Gastroesophageal sphincter (tissue), 4 donors: Measurements from ENCODE around the gene EFCAB14. TPM values are rescaled to one million over a fixed set of nuclear protein-coding genes. Genes with fewer than 3 reads are reported as not detected.
"Not testable (repeated sequence)": the region's sequence is repeated elsewhere in the genome, so short reads cannot be mapped to it uniquely, and the experiment has no call there.

Experiments
- ATAC-seq: fragments of 150-250 bp; one replicate; pipeline ENCODE4 v1.9.1; 2016; ENCODE audit warnings: mild to moderate bottlenecking, moderate library complexity
- H3K27ac ChIP-seq, 4 donors: fragments of 200-600 bp; sonication (generic) in 3 of 4; 1 replicate in 3 of 4; 2 replicates in 1 of 4; pipeline ENCODE4 v1.5.1; 2016 to 2019
- H3K27me3 ChIP-seq: fragments of 200-600 bp; sonication (generic); one replicate; pipeline ENCODE4 v1.5.1; 2019
- H3K36me3 ChIP-seq, 2 donors: fragments of 200-600 bp; sonication (generic); one replicate each; pipeline ENCODE4 v1.5.1; 2019; ENCODE audit warnings: control low read depth in 1 of 2
- H3K4me1 ChIP-seq, 3 donors: fragments of 200-600 bp; sonication (generic); 1 replicate in 2 of 3; 2 replicates in 1 of 3; pipeline ENCODE4 v1.5.1; 2016 to 2019; ENCODE audit warnings: control low read depth in 2 of 3
- H3K4me3 ChIP-seq, 2 donors: fragments of 200-600 bp; sonication (generic); one replicate each; pipeline ENCODE4 v1.5.1; 2019; ENCODE audit warnings: mild to moderate bottlenecking in 1 of 2, moderate library complexity in 1 of 2
- H3K9me3 ChIP-seq, 3 donors: fragments of 200-600 bp; sonication (generic); one replicate each; pipeline ENCODE4 v1.5.1; 2017 to 2019; ENCODE audit warnings: control low read depth in 2 of 3
- EP300 ChIP-seq: sonication (generic); formaldehyde crosslinking; IDR thresholded peaks from one replicate; pipeline ENCODE4 v1.6.1; 2017; ENCODE audit warnings: antibody characterized with exemption, mild to moderate bottlenecking
- POLR2A ChIP-seq, 2 donors: fragments of 450-650 bp; IDR thresholded peaks; one replicate each; pipeline ENCODE4 v1.6.1; 2017; ENCODE audit warnings: antibody characterized with exemption in 2 of 2, mild to moderate bottlenecking in 2 of 2, moderate library complexity in 1 of 2
- POLR2AphosphoS5 ChIP-seq: sonication (generic); formaldehyde crosslinking; IDR thresholded peaks from one replicate; pipeline ENCODE4 v1.6.1; 2017; ENCODE audit warnings: antibody characterized with exemption
- WGBS, 2 donors: methylation state at CpG; one replicate each; pipeline ENCODE4 v1.1.5; 2018; ENCODE audit warnings: low coverage in 1 of 2; 5-methylcytosine and 5-hydroxymethylcytosine counted together
- total RNA-seq, 4 donors: library from RNA; depleted of rRNA; stranded (reverse); fragments of >200 nt; gene quantifications; one replicate each; pipeline ENCODE4 v1.1.0, GENCODE V29; 2016
- TF ChIP-seq, protein P1 (sequence below), 4 experiments: fragments of 200-600 bp in 2 of 4; fragments of 450-650 bp in 2 of 4; sonication (generic) in 1 of 4; IDR thresholded peaks; one replicate each; pipeline ENCODE4 v1.5.1; 2017 to 2019; ENCODE audit warnings: antibody characterized with exemption in 4 of 4, mild to moderate bottlenecking in 2 of 4, moderate library complexity in 2 of 4

Gene EFCAB14
- total RNA-seq, 4 donors from 2014 or later, result 109 to 133 (median 116) TPM

DNA sequence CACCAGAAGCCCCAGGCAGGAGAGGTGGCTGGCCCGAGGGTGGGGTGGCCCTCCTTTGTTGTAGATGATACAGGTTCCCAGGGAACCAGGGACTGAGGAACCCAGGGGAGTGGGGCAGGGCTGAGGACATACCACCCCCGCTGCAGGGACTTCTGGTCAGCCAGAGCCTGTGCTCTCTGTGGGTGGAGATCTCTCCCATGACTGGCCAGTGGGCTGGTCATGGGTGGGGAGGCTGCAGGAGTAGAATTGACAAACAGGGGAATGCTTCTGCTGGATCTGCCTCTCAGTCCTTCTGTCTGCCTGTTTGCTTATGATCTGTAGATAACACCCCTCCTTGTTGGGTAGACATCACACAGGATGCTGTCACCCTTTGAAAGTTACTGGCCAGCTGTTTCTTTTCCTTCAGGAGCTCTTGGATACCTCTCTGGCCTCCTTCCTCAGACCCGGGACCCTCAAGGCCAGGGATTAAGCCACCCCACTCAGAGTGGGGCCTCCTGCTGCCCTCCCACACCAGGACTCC, 2.8 kb upstream of the EFCAB14 start:
- ATAC-seq, result no peak
- no peak for TF ChIP-seq POLR2AphosphoS5
- TF ChIP-seq POLR2A (IDR thresholded peaks at IDR 0.05), result no peak
- TF ChIP-seq EP300, result no peak
- TF ChIP-seq, protein P1, sequence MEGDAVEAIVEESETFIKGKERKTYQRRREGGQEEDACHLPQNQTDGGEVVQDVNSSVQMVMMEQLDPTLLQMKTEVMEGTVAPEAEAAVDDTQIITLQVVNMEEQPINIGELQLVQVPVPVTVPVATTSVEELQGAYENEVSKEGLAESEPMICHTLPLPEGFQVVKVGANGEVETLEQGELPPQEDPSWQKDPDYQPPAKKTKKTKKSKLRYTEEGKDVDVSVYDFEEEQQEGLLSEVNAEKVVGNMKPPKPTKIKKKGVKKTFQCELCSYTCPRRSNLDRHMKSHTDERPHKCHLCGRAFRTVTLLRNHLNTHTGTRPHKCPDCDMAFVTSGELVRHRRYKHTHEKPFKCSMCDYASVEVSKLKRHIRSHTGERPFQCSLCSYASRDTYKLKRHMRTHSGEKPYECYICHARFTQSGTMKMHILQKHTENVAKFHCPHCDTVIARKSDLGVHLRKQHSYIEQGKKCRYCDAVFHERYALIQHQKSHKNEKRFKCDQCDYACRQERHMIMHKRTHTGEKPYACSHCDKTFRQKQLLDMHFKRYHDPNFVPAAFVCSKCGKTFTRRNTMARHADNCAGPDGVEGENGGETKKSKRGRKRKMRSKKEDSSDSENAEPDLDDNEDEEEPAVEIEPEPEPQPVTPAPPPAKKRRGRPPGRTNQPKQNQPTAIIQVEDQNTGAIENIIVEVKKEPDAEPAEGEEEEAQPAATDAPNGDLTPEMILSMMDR (IDR thresholded peaks at IDR 0.05), result no peak
- Histone ChIP-seq H3K36me3 (no peaks in the 10 kb centered on the region), H3K9me3 (no peaks in the 10 kb centered on the region), H3K27ac (no peak overlapping the region), H3K27me3 (peaks cover 5% of the 10 kb centered on the region), H3K4me1 (peaks cover 10 to 33% (median 12%) of the 10 kb centered on the region in 3 donors), H3K4me3 (no peak overlapping the region)
- 20 to 60% methylated on average over 1 to 2 of the region's 3 CpGs for WGBS, 2 donors

DNA sequence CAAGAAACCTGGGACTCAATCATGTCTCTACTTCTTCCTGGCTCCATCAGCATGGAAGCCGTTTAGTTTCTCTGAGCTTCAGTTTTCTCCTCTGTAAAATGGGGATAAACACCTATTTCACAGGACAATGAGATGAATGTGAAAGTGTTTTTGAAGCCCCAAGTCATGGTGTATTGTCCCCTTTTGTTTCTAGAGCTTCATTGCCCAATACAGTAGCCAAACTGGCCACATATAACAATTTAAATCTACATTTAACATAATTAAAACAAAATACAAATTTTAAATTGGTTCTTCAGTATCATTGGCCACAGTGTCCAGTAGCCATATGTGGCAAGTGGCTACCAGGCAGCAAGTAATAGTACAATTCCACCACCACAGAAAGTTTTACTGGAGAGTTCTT, 2.3 kb upstream of the EFCAB14 start:
- H3K4me3 ChIP-seq, result no peak overlapping the region
- peaks cover 0 to 3% of the 10 kb centered on the region in 2 donors for H3K36me3 ChIP-seq
- no peaks in the 10 kb centered on the region for H3K9me3 ChIP-seq
- 75 to 83% methylated on average over 1 of the region's 1 CpG for WGBS, 2 donors
- peaks cover 10 to 38% (median 12%) of the 10 kb centered on the region in 3 donors for H3K4me1 ChIP-seq
- peaks cover 5% of the 10 kb centered on the region for H3K27me3 ChIP-seq
- ATAC-seq, result no peak
- TF ChIP-seq EP300, result no peak
- no peak for TF ChIP-seq POLR2A (IDR thresholded peaks at IDR 0.05)
- TF ChIP-seq POLR2AphosphoS5, result no peak
- TF ChIP-seq, protein P1 (IDR thresholded peaks at IDR 0.05), result no peak
- no peak overlapping the region for H3K27ac ChIP-seq

DNA sequence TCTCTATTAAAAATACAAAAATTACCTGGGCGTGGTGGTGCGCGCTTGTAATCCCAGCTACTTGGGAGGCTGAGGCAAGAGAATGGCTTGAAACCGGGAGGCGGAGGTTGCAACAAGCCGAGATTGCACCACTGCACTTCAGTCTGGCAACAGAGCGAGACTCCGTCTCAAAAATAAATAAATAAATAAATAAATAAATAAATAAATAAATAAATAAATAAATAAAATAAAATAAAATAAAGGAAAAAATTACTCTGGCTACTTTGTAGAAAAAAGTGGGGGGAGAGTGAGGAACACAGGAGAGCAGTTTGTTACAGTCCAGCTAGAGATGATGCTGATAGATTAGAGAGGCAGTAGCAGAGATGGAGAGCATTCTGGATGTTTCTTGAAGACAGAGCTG, 1.4 kb upstream of the EFCAB14 start:
- H3K27me3 ChIP-seq, H3K9me3 ChIP-seq, H3K27ac ChIP-seq, ATAC-seq, H3K4me3 ChIP-seq: not testable (repeated sequence)
- Histone ChIP-seq H3K4me1 (peaks cover 10 to 45% (median 12%) of the 10 kb centered on the region in 3 donors), H3K36me3 (peaks cover 0 to 12% of the 10 kb centered on the region in 2 donors)
- 94% methylated on average over 8 of the region's 8 CpGs; no CpG with 5 or more reads in 1 of the 2 donors for WGBS, 2 donors

DNA sequence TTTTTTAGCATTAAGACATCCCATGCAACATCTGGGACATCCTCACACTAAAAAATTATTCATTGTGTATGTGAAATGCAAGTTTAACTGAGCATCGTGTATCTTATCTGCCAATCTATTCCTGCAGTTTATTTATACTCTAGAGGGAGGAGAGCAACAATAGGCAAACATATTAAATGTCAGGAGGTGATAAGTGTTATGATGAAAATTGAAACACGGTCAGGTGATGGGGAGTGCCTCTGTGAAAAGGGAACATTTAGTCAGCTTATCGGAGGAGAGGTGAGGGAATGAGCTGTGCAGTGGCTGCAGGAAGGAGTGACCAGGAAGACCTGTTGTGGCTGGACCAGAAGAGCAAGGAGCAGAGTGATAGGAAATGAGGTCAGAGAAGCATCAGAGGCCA, 775 bp upstream of the EFCAB14 start:
- Histone ChIP-seq H3K36me3 (peaks cover 0 to 18% of the 10 kb centered on the region in 2 donors), H3K27me3 (no peaks in the 10 kb centered on the region), H3K9me3 (no peaks in the 10 kb centered on the region), H3K4me1 (peaks cover 10 to 44% (median 12%) of the 10 kb centered on the region in 3 donors), H3K27ac (peak overlapping the region; percentile 50 to 92 (median 90)), H3K4me3 (peak overlapping the region; percentile 89 to 97)
- 12 to 14% methylated on average over 3 of the region's 3 CpGs for WGBS, 2 donors
- no peak for TF ChIP-seq EP300
- no peak for TF ChIP-seq POLR2A (IDR thresholded peaks at IDR 0.05)
- TF ChIP-seq, protein P1 (IDR thresholded peaks at IDR 0.05), result no peak
- TF ChIP-seq POLR2AphosphoS5, result no peak
- ATAC-seq, result no peak

DNA sequence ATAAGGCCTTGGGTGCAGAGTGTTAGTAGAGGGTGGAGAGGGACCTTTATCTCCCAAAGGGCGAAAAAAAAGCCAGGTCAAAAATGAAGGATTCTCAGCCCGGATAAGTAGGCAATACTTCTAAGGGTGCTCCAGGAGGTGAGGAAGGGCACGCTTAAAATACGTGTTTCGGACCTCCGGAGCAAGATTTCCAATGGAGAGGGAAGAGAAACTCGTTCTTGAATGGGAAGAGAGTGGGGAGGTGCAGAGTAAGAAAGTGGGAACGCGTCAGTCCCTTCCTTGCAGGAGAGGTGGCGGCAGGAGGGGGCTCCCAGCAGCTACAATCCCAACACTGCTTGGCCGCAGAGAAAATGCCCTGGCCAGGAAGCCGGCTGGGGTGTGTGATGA, 581 bp downstream of the EFCAB14 start:
- TF ChIP-seq POLR2A (IDR thresholded peaks at IDR 0.05) (no peak), EP300 (no peak), POLR2AphosphoS5 (no peak)
- TF ChIP-seq, protein P1 (IDR thresholded peaks at IDR 0.05), result no peak
- Histone ChIP-seq H3K4me1 (peaks cover 10 to 41% (median 12%) of the 10 kb centered on the region in 3 donors), H3K4me3 (peak overlapping the region; percentile 89 to 97), H3K27ac (peak overlapping the region; percentile 50 to 92 (median 90)), H3K27me3 (no peaks in the 10 kb centered on the region), H3K9me3 (no peaks in the 10 kb centered on the region), H3K36me3 (peaks cover 0 to 32% of the 10 kb centered on the region in 2 donors)
- no peak for ATAC-seq
- WGBS, 2 donors, result 0 to 1% methylated on average over 10 to 12 of the region's 12 CpGs
